Measurements from ENCODE around the gene NXNL1. TPM values are rescaled to one million over a fixed set of nuclear protein-coding genes. Genes with fewer than 3 reads are reported as not detected.

NXNL1 gene
- total RNA-seq, 1 experiment from 2014 or later, result not detected

- H3K27me3 ChIP-seq (ENCODE audit: insufficient read depth, low read length), result no peaks in the 10 kb centered on the region
- H4K20me1 ChIP-seq (ENCODE audit: control insufficient read depth, insufficient read depth, insufficient read length), result no peaks in the 10 kb centered on the region
- H3K9me3 ChIP-seq (ENCODE audit: control insufficient read depth, low read depth, low read length), result no peaks in the 10 kb centered on the region
- no peak overlapping the region for H3K56ac ChIP-seq (ENCODE audit: insufficient read length, low read depth, low read length)
- H3K14ac ChIP-seq (ENCODE audit: insufficient read depth, low read length), result no peak overlapping the region
- no peak for DNase-seq
- Mint-ChIP-seq H3K36me3 (ENCODE audit: insufficient read depth in 1 of 3, low read depth in 3 of 3) (peaks cover 0 to 10% (median 2%) of the 10 kb centered on the region in 3 experiments; a peak in 4 of 7 replicates), H3K9me3 (no peaks in the 10 kb centered on the region), H3K4me3 (no peak overlapping the region), H3K4me1 (peaks cover 11 to 16% of the 10 kb centered on the region in 2 experiments), H3K27me3 (ENCODE audit: low read depth) (no peaks in the 10 kb centered on the region), H3K27ac (peak overlapping the region in 1 of 3 experiments; percentile 6; a peak in 1 of 7 replicates)
- no peak overlapping the region for H2AK5ac ChIP-seq (ENCODE audit: insufficient read length, low read length)
- H3K79me1 ChIP-seq (ENCODE audit: insufficient read depth, low read depth, low read length, poor library complexity, severe bottlenecking), result no peaks in the 10 kb centered on the region
- no peak overlapping the region for H3K27ac ChIP-seq (ENCODE audit: insufficient read length, low read depth, low read length)
- no peak overlapping the region for H2BK15ac ChIP-seq (ENCODE audit: low read depth, low read length)
- H3K18ac ChIP-seq (ENCODE audit: insufficient read length, low read depth, low read length), result no peak overlapping the region
- H3K23ac ChIP-seq (ENCODE audit: insufficient read length, low read depth, low read length), result no peak overlapping the region
- no peak overlapping the region for H3T11ph ChIP-seq (ENCODE audit: low read length)
- H2BK5ac ChIP-seq (ENCODE audit: insufficient read length, low read length), result no peak overlapping the region
- H2AFZ ChIP-seq (ENCODE audit: low read length), result no peak overlapping the region
- WGBS (ENCODE audit: extremely low coverage, insufficient read length, low lambda C conversion rate), result no CpG with 5 or more reads among the region's 2 CpGs
- no peak overlapping the region for H2BK120ac ChIP-seq (ENCODE audit: low read depth, low read length, poor library complexity, severe bottlenecking)
- H3K9ac ChIP-seq (ENCODE audit: extremely low read depth, insufficient read length, low read length), result no peak overlapping the region
- H3K23me2 ChIP-seq (ENCODE audit: insufficient read length, low read depth, low read length, poor library complexity, severe bottlenecking), result no peaks in the 10 kb centered on the region
- H2BK12ac ChIP-seq (ENCODE audit: insufficient read length, low read depth, low read length), result no peak overlapping the region
- H3K4me2 ChIP-seq (ENCODE audit: insufficient read depth, insufficient read length, low read length), result no peak overlapping the region
- TF ChIP-seq CTCF (conservative IDR thresholded peaks at IDR 0.05), result no peak
- H3K79me2 ChIP-seq (ENCODE audit: insufficient read depth, low read length), result no peaks in the 10 kb centered on the region
- H4K5ac ChIP-seq (ENCODE audit: insufficient read length, low read depth, low read length), result no peak overlapping the region
- H2BK20ac ChIP-seq (ENCODE audit: low read depth, low read length, poor library complexity, severe bottlenecking), result no peak overlapping the region
- H3K4ac ChIP-seq (ENCODE audit: low read depth, low read length), result no peak overlapping the region
- no peaks in the 10 kb centered on the region for H3K4me1 ChIP-seq (ENCODE audit: insufficient read depth, low read length)
- H4K91ac ChIP-seq (ENCODE audit: insufficient read length, low read depth, low read length), result no peak overlapping the region
- no peak overlapping the region for H4K8ac ChIP-seq (replicated peaks; ENCODE audit: insufficient read length, low read depth, low read length)
Observed at GRCh38 chr19:17504030-17504429, 43.3 kb upstream of the NXNL1 start.
